DND-41 (cell line): ENCODE measurements around the gene ERAP2.

Experiments used
- CTCF ChIP-seq: IDR thresholded peaks from 2 replicates; pipeline ENCODE4 v1.5.1; 2012; ENCODE audit warnings: borderline replicate concordance, low read length, moderate library complexity, mild to moderate bottlenecking; ENCODE audit not compliant: poor library complexity, severe bottlenecking; ENCODE audit errors: extremely low read depth
- EZH2 ChIP-seq: IDR thresholded peaks from 3 replicates; pipeline ENCODE4 v1.6.1; 2012; ENCODE audit warnings: borderline replicate concordance, low read depth, mild to moderate bottlenecking, moderate library complexity, low read length, inconsistent platforms; ENCODE audit not compliant: severe bottlenecking

DNA sequence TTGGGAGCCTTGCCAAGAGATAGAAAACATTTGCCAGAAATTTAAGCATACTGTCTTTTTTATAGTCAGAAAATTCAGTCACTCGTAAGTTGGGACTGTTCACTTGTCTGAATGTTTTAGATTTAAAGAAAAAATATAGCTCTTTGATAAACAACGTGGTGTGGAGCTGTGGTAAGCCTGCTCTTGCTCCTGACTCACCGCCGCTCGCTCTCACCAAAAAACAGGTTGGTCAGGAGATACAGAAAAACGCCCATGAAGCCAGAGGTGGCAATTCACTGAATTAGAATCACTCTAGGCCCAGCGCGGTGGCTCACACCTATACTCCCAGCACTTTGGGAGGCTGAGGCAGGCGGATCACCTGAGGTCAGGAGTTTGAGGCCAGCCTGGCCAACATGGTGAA is 65.8 kb downstream of the ERAP2 start:
- TF ChIP-seq CTCF: no peak
- no peak for TF ChIP-seq EZH2
